GM18873 (cell line): ENCODE data around the gene OR52E4.

Experiments
- ATAC-seq: cut with Tn5 transposase; IDR thresholded peaks from one replicate; pipeline ENCODE4 v1.9.1; 2021; ENCODE audit warnings: mild to moderate bottlenecking, moderate library complexity, moderate number of reproducible peaks; ENCODE audit not compliant: unreplicated experiment, low FRiP score

Gene OR52E4

DNA sequence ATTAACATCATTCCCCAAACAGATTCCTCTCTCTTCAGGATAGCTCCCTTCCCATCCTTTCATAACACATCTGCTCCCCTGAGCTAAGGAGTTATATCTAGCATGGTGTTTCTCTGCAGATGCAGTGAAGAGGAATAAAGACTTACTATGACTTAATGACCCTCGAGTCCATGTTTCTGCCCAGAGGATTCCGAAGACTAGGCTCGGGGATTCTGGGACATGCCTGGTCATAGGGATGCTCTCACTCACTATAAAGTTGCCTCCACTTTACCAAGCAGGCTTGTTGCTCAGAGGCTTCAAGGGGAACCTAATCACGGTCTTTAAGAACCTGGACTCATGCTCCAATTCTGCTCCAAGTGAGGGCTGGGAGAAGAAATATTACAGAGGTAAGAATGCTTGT, at the start of gene OR52E4:
Gene OR52E4 (plus strand): TSS at position 301 of the 400 bp plus-strand sequence. CDS start 3,664 bp downstream, outside the sequence.
- ATAC-seq: no peak

DNA sequence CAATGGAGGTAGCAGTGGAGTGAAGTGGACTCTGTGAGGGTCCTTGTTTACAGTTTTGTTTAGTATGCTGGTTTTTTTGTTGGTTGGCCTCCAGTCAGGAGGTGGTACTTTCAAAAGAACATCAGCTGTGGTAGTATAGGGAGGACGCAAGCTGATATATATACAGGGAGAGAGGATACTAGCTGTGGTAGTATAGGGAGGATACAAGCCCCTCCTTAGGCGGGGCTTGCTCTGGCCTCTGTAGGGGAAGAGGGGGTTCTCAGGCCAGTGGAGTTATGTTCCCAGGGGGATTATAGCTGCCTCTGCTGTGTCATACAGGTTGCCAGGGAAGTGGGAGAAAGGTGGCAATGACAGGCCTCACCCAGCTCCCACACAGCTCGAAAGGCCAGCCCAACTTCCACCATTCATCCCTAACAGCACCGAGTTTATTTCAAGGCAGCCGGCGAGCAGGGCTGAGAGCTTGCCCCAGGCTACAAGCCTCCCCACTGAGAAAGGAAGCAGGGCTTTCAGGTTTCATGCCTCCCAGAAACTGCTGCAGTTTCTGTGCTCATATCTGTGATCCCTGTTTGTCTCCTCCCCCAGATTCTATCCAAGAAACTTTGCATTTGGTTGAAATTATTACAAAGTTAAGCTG, 49.1 kb upstream of the OR52E4 start:
- ATAC-seq: no peak

DNA sequence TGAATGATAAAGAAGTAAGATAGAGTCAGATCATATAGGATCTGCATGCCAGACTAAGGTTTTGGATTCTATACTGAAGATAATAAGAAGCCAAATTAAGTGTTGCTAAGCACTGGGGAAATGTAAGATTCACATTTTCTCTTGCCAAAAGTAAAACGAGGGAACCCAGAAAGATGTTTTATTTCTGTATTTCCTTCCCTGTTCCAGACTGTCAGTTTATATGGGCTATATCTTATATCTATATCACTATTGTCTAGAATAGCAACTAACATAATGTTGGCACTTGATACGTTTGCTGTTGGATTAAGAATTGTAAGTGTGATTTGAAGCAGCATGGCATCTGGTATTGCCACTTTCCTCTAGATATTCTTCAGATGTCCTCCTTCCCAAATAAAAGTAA, 47.0 kb upstream of the OR52E4 start:
- ATAC-seq: no peak

DNA sequence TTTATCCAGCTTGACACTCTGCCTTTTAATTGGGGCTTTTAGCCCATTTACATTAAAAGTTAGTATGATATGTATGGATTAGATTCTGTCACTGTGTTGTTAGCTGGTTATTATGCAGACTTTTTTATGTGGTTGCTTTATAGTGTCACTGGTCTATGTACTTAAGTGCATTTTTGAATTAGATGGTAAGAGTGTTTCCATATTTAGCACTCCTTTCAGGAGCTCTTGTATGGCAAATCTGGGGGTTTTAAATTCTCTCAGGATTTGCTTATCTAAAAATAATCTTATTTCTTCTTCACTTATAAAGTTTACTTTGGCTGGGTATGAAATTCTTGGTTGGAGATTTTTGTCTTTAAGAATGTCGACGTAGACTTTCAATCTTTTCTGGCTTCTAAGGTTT, 42.7 kb upstream of the OR52E4 start:
- no peak for ATAC-seq

DNA sequence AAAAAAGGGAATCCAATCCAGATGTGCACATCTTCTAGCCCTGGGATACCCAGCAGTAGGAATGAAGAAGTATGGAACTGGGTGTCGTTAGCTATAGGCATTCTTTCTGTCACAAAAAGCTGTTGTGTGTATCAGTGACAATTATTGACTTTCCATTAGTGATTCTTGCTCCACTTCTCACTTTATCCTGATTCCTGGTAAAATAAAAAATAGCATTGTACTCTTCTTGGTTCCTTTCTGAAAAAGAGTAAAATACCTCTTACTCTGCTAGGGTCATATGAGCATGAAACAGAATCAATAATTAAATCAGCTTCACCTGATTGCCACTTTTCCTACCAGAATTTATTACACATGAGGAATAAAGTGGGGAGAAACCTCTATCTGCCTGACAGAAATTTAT, 38.6 kb upstream of the OR52E4 start, which contains the start of gene OR52E6:
Gene OR52E6 (minus strand): TSS at position 101 of the 400 bp plus-strand sequence. CDS start 0 bp downstream, at position 101.
- ATAC-seq: no peak

DNA sequence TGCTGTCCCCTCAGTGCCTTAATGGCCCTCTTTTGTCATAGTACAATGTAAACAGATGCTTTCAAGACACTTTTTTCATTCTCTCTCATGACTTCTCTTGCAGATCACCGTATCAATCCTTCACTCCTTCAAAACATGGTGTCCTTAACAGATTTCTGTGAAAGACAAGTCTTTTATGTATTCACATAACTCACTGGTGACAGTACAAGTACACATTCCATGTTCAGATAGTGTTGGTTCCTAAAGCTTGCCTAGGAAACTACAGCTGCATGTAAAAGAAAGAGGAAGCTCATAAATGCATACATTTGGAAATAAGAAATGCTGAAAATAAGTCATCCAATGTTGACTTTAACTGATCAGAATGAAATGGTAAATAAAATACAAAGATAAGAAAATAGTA, 33.7 kb upstream of the OR52E4 start:
- no peak for ATAC-seq

DNA sequence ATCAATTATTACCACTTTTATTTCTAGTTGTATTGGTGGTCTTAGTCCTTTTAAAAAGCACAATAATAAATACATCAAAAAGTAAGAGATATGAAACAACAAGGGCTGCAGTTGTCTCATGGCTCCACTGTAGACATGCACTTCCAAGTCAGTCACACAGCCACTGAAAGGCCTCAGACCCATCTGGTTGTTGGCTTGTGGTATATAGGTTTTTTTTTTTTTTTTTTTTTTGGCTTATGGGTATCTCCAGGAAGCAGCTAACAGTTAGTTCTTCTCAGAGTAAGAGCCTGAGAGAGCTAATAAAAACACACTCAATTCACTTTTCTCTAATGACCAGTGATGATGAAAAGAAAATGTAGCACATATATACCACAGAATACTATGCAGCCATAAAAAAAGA, 32.7 kb upstream of the OR52E4 start:
- ATAC-seq: no peak

DNA sequence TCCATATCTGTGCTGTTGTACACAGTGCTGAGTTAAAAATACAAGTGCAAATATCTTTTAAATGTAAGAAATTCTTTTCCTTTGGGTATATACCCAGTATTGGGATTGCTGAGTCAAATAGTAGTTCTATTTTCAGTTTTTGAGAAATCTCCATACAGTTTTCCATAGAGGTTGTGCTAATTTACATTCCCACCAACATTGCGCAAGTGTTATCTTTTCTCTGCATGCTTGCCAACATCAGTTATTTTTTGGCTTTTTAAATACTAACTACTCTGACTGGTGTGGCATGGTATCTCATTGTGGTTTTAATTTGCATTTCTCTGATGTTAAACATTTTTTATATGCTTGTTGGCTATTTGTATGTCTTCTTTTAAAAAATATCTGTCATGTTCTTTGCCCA, 29.4 kb upstream of the OR52E4 start:
- no peak for ATAC-seq

DNA sequence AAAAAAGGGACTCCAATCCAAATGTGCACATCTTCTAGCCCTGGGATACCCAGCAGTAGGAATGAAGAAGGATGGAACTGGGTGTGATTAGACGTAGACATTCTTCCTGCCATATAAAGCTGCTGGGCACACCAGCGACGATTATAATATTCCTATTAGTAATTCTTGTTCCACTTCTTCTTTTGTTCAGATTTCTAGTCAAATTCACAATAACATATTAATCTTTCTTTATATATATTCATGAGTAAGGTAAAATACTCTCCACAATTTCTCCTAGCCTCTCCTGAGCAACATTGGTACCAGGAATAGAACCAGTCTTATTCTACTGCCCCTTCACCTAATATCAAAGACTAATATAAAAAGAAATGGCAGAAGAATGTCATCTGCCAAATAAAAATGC, 22.8 kb upstream of the OR52E4 start, which contains the start of gene OR52E8:
Gene OR52E8 (minus strand): TSS at position 101 of the 400 bp plus-strand sequence. CDS start 0 bp downstream, at position 101.
- no peak for ATAC-seq

DNA sequence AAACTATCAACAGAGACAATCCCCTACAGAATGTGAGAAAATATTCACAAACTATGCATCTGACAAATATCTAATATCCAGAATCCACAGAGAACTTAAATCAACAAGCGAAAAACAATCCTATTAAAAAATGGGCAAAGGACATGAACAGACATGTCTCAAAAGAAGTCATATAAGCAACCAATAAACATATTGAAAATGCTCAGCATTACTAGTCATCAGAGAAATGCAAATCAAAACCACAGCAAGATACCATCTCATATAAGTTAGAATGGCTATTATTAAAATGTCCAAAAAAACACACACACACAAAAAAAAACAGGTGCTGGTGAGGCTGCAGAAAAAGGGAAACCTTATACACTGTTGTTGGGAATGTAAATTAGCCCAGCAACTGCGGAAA, 14.6 kb upstream of the OR52E4 start:
- ATAC-seq: no peak

DNA sequence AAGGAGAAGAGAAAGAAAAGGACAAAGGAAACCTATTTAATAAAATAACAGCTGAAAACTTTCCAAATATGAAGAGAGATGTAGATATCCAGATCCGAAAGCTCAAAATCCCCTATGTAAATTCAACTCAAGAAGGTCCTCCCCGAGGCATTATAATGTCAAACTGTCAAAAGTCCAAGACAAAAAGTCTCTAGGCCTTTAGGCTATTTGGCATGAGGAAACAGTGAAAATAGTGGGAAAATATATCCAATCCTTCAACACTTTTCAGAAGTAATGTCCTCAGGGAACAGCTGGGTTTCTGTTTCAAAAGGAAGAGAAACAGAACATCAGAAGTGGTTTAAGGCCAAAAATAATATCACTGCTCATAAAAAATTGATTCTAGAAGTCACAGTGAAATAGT, 1.9 kb upstream of the OR52E4 start:
- ATAC-seq: no peak

DNA sequence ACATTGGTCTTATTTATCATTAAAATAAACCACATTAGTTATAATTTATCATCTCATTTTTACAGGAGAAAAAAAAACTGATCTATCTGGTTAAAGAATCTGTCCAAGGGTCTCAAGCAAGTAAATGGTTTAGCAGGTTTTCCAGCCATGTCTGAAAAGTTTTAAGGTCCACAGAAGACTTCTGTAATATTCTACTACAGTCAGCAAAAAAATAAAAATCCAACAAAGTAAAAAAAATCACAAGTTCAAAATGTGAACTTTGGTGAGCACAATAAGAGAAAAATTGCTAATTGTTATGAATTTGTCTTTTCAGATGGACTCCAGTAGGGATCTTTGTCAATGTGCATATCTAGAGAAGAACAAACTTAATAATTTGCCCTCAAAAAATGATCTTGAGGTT, 1.3 kb downstream of the OR52E4 start:
- ATAC-seq: no peak

DNA sequence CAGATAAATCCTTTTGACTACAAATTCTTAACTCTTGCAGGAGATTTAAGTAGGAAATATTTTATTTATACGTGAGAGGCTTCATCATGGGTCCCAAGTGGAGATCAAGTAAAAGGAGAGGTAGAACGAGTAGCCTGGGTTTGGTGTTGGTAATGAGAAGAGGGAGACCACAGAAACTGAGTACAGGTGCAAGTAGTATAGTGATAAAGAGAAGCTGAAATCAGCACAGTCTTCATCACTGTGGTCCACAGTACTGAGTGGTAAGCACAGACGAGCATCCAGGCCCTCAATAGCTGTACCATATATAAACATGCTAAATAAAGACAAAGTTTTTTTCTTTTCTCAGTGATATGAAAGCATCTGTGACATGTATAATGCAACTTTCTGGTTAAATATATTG, 6.7 kb downstream of the OR52E4 start:
- ATAC-seq: no peak

DNA sequence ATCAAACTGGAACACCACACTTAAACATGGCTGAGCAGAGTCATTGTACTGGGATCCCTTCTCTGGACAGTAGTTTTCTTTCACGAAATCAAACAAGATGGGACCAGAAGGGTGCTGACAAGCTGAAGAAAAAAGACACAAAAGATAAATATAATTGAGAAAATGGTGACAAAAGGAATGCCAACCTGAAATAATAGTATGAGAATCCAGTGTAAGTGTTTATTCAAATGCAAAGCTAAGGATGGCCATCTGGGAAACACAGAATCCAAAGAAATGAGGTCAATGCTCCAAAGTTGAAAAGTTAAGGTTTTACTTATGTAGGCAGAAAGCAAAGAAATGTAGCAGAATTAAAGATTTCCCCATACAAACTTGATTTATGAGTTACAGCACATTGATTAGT, 7.2 kb downstream of the OR52E4 start:
- no peak for ATAC-seq

DNA sequence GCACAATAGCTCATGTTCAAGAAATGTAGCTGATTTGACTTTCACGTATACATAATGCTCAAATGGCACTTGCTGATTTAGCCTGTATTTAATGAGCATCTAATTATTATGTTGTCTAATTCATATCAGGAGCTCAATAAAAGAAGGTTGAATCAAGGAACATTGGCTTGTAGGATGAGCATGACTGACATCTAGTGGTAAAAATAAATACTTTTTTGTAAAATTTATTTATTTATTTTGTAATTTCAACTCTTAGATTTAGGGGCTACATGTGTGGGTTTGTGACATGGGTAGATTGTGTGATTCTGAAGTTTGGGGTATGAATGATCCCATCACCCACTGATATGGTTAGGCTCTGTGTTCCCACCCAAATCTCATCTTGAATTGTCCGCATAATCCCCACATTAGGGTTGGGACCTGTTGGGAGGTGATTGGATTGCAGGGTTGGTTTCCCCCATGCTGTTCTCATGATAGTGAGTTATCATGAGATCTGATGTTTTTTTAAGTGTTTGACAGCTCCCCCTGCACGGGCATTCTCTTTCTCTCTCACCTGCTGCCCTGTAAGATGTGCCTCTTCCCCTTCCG, 10.9 kb downstream of the OR52E4 start:
- ATAC-seq: no peak

DNA sequence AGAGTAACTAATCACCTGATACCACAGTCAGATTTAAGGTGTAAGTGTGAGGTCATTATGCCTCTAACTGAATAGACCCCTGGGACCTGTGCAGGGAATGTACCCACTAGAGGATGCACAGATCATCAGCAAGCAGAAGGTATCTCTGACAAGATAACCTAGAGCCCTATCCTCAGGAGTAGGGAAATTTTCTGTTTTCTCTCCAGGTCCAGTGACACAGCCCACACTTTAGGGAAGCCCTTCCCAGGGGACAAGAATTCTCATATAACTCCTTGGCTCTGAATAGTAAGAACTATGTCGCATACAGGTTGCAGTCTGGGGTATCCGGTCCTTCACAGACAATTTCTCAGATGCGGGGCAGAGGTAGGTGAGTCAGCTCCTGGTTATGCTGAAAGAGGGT, 12.5 kb downstream of the OR52E4 start, which contains the start of gene OR52E5:
Gene OR52E5 (plus strand): TSS at position 301 of the 400 bp plus-strand sequence. CDS start 7,569 bp downstream, outside the sequence.
- no peak for ATAC-seq

DNA sequence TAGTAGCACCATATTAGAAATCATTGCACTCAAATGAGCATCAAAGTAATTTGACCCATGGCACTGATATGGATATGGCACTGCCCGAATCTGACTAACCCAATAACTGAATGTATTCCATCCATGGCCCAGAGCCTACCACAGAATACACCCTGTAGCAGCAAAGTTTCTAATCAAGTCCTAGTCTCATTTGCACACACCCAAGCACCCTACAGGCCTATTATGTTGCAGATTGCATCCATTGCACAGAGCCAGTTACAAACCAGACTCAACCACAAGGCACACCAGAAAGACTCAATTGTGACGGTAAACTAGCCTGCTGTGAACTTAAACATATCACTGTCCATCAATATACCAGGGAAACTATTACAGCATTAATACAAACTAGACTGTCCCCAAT, 19.1 kb downstream of the OR52E4 start:
- ATAC-seq: no peak

DNA sequence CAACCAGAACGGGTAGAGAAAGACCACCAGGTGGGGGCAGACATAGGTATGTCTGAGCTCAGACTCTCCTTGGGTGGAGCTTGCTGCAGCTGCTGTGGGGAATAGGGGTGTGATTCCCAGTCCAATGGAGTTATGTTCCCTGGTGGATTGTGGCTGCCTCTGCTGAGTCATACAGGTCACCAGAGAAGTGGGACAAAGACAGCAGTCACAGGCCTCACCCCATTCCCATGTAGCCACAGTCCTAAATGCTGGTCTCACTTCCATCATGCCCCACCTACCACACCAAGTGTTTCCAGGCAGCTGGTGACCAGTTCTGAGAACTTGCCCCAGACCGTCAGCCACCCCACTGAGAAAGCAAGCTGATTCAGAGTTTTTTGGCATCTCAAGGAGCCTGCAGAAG, 30.1 kb downstream of the OR52E4 start:
- no peak for ATAC-seq

DNA sequence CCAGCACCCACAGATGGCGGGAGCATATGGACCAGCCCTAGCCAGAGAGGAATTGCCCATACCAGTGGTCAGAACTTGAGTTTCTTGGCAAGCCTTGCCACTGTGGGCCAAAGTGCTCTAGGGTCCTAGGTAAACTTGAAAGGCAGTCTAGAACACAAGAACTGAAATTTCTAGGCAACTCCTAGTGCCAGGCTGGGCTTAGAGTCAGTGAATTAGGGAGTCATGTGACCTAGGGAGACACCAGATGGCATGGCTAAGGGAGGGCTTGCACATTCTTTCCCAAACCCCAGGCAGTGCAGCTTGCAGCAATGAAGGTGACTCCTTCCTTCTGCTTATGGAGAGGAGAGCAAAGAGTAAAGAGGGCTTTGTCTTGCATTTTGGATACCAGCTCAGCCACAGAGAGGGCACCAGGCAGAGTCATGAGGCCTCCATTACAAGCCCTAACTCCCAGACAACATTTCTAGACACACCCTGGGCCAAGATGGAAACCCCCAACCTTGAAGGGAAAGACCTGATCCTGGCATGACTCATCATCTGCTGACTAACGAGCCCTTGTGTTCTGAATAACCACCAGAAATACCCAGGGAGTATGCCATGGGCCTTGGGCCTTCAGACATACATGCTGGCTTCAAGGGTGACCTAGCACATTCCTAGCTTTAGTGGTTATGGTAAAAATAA, 42.5 kb downstream of the OR52E4 start:
- ATAC-seq: peak; percentile 67

DNA sequence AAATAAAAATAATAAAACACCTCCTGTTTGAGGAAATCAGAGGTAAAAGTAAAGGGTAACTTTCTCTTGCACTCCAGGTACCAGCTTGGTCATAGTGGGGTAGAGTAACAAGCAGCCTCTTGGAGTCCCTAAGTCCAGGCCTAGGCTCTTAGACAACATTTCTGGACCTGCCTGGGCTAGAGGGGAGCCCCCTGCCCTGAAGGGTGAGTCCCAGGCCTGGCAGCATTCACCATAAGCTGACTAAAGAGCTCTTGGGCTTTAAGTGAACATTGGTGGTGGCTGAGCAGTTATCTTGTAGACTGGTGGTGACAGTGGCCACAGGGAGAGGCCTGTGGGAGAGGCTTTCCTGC, 43.0 kb downstream of the OR52E4 start:
- ATAC-seq: peak; percentile 16

DNA sequence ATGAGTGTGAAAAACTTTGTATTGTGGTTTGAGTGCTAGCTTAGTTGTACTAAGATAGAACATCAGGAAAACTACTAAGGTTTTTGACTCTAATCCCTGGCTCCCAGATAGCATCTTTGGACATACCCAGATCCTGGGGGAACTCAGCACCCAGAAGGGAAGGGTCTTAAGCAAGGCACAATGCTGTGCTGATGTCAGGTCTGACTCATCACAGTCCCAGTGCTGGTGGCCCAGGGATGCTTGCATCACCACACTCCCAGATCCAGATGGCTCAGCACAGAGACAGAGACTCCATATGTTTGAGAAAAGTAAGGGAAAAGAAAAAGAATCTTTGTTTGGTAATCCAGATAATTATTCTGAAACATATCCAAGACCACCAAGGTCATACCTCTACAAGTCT, 43.4 kb downstream of the OR52E4 start:
- ATAC-seq: no peak

DNA sequence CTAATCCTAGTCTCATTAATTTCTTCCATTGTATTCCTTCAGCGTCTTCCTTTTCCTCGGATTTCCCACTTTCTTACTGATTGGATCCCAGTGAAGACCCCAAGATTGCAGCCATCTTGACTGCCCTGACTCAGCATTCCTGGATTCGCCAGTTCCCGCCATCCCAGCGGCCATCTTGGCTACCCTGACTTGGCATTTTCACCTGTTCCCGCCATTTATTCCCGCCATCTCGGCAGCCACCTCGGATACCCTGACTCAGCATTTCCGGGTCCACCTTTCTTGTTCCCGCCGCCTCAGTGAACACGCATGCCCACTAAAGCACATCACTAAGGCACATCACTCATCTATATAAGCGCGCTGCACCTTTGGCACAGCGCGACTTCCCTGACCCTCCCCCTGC, 47.8 kb downstream of the OR52E4 start:
- no peak for ATAC-seq
